Bone marrow (tissue), 2 donors: ENCODE data around the gene ABCA4.
"Not testable (repeated sequence)": the region's sequence is repeated elsewhere in the genome, so short reads cannot be mapped to it uniquely, and the experiment has no call there.

Source experiments
- DNase-seq, 2 donors: peaks; one replicate each; lab custom pipeline; 2025; lab: John Stamatoyannopoulos, UW

Gene ABCA4

DNA sequence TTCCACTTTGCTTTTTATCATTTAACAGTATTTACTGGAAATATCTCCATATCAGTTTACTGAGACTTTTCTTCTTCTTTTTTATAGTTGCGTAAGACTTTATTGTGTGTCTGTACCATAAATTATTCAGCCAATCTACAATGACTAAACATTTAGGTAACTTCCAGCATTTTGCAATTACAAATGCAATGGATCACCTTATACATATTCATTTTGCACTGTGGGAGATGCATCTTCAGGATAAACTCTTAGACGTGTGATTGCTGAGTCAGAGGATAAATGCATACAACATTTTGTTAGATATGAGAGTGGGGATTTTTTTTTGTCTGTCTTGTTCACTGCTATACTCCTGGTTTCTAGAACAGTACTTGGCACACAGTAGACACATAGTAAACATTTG is 116.0 kb downstream of the ABCA4 start:
- DNase-seq = no peak

GRCh38 chr1:94002046-94002787 is 118.7 kb downstream of the ABCA4 start:
- DNase-seq = no peak

DNA sequence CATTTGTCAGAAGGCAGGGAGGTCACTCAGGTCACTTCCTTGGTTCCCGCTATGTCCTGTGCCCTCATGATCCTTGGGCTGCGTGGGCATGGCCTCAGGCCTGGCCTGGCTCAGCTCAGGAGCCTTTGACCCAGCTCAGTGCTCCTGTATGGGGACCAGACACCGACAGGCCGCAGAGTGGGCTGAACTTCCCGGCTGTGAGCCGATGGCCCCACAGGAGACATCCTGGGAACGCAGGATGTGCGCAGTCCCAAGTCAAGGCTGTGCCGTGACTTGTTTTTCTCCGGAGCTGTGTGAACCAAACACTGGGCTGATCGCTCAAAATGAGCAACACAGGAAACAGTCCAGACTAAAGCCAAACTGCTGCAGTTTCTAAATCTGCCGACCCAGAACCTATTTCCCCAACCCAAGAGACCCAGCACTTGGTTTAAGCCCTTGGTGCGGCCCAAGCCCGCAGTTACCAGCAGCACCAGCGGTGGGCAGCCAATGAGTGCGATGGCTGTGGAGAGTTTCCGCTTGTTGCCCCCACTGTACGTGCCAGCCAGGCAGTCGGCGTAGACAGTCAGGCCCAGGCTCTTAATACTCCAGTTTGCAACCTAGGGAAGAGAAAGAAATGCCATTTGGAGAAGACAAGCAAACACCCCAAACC is 119.4 kb downstream of the ABCA4 start:
- no peak for DNase-seq

DNA sequence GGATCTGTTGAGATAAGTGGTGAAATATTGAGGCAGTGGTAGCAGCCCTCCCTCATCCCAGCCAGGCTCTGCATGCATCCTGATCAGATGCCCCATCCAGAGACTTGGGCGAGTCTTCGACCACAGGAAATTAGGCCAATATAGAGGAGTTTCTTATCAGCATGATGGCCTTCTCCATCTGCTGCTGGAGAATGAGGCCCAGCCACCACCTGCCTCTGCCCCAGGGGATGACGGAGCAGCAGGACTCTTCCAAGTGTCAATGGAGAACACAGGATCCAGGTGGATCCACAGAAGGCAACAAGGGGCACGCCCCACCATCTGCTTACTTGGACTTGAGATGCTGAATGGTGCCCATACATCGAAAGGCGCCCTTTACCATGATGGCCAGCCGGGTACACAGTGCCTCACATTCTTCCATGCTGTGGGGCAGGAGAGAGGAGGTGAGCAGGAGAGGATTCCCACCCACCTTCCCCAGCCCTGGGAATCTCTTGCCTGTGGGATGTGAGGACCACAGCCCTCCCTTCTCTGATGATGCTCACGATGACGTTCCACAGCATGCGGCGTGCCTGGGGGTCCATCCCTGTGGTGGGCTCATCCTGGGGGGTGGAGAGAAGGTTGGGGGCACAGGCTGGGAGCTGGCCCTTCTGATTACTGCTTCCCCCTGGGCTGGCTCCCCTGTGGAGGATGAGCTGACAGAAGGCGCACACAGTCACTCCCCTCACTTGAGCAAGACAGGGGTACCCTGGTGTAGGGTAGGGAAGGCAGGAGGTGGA is 120.3 kb downstream of the ABCA4 start:
- no peak for DNase-seq

DNA sequence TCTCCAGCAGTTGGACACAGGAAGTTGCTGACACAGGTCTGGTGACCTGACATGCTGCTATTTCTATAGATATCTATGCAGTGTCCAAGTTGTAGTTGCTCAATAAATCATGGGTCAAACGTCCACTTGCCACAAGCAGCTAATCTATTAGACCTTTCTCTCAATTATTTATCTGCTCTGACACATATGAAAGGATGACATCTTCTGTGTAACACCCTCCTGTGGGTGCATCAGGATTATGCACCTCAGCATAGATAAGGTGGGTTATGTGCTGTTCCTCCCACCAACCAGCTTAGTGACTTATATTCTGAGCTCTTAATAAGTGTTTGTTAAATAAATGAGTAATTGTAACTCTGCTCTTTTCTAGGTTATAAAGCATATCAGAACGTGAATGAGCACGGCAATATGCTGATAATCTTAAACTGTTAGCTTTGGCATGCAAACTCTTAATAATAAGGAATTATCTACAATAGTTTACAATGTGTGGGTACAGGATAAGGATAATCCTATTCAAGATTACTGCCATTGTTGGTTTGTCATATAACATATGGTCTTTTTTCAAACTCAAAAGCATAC is 121.0 kb downstream of the ABCA4 start:
- DNase-seq = no peak

GRCh38 chr1:93998532-93998931 is 122.4 kb downstream of the ABCA4 start:
- DNase-seq = not testable (repeated sequence)

DNA sequence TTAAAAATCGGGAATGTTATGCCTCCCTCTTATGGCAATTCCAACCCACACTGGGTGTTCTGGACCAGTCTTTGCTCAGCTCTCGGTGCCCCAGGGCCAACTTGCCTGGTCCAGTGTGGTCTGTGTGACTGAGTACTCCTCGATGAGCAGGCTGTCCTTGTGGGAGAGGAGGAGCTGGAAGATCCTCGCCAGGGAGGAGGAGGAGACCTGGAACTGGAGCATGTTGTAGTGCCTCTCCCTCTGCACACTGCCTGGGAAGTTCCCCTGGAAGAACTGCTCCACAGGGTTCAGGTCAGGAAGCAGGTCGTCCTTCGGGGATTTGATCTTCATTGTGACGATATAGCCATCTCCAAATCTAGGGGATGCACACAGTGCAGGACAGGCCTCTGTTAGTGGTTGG is 123.2 kb downstream of the ABCA4 start:
- DNase-seq = no peak

DNA sequence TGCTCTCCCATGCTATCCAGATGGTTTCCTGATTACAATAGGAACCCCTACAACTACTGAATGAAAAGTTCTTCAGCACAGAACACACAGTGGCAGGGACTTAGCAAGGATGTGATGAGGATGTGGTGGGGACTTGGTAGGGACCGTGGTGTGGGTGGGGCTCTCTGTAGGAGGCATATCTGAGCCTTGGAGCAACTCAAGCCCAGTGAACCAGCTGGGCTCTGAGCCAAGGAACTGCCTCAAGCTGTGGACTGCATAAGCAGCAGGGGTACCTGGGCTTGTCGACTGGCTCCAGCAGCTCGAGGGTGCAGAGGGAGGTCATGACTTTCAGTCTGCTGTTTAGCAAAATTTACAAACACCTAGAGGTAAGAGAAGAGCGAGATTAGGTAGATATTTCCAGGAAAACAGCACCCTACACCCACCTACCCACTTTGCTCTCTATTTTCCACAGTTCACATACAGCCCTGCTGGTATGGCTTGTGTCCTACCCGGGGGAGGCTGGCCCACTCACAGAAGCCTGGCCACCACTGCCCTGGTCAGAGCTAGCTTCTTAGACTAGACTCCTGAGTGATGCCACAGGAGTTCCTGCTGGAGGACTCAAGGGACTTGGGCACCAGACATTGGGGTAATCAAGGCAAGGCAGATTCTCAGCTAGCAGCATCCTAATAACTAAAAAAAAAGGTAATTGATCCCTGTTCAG is 125.0 kb downstream of the ABCA4 start:
- DNase-seq = no peak

DNA sequence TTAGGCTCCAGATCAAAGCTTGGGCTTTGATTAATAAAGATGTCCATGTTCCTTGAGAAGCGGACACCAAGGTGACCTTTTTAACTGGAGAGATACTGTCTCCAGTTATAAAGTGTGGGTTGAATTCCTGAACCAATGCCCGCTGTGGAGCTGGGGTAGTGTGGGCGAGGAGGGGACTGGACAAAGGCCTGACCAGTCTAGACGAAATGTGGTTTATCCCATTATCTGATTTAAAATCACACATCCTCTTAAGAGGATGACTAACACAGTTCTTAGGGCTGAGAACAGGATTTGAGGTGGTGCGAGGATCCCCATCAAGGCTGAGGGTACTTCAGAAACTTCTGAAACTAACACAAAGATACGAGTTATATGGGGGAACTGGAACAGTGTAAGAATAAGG is 127.2 kb downstream of the ABCA4 start:
- no peak for DNase-seq

DNA sequence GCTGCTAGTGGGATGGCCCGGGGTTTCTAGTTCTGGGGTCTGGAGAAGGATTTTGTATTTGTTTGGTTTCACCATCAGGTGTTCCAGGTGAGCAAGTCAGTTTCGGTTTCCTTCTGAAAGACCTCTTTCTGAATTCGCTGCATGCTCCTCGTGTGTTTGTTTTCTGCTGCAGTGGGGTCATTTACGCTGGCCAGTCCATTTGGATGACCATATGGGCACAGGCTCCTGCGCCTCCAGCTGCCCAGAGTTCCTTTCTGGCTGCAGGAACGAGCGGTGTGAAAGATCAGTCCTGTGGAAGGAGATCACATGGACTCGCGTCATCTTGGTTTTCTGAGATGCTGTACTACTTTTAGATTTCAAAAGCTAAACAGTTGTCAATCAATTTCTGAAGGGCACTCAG is 128.0 kb downstream of the ABCA4 start:
- DNase-seq = no peak

GRCh38 chr1:93992190-93992589 is 128.8 kb downstream of the ABCA4 start:
- no peak for DNase-seq

- no peak for DNase-seq
These were observed 129.7 kb downstream of the ABCA4 start for GRCh38 chr1:93991271-93991670.

DNA sequence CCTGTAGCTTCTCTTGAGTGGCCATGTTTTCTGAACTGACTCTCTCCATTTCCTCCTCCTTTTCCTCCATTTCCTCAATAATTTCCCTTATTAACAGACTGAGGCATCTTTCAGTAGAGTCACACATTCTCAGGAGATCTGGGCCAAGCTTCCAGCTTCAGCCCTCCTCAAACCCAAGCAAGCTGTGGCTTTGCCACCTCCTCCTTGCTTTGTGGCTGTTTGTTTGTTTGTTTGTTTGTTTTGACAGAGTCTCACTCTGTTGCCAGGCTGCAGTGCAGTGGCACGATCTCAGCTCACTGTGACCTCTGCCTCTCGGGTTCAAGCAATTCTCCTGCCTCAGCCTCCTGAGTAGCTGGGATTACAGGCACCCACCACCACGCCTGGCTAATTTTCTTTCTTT is 130.5 kb downstream of the ABCA4 start:
- DNase-seq = not testable (repeated sequence)

DNA sequence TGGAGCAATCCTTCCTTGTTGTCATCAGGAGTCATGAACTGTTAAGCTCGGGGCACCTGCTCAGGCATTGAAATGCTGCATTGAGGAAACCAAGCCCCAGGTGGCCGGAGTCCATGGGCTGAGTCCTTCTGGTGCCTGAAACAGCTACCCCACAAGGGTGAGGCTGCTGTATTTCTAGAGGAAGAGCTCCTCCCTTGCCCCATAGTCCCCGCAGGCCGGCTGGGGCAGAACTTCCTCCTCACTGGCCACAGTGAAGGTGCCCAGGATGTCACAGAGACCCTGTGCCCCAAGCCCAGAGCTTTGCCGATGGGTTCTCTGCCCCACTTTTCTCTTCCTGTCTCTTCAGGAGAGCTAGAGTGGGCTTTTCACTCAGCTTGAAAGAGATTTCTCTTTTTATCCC is 130.9 kb downstream of the ABCA4 start:
- no peak for DNase-seq

DNA sequence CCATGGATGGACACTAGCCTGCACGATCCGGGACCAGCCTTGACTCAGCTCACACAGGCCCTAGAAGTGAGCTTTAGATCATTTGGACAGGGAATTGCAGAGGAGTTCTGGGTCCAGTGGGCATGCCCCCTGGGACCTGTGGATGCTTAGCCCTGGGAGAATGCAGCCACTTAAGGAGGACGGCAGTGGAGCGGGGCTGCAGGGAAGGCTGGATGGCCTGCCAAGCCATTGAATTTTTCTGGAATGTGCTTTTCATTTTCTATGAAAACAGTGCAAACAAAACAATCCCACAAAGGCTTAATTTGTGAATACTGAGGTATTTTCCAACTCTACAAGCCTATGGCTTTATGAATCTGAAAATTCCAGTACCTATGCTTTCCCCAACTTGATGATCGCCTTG is 131.3 kb downstream of the ABCA4 start:
- DNase-seq = no peak

- DNase-seq = no peak
These were observed 132.2 kb downstream of the ABCA4 start for GRCh38 chr1:93988634-93989350.

GRCh38 chr1:93981274-93981667 is 139.7 kb downstream of the ABCA4 start:
- no peak for DNase-seq

GRCh38 chr1:93980320-93981273 is 140.4 kb downstream of the ABCA4 start:
- no peak for DNase-seq

DNA sequence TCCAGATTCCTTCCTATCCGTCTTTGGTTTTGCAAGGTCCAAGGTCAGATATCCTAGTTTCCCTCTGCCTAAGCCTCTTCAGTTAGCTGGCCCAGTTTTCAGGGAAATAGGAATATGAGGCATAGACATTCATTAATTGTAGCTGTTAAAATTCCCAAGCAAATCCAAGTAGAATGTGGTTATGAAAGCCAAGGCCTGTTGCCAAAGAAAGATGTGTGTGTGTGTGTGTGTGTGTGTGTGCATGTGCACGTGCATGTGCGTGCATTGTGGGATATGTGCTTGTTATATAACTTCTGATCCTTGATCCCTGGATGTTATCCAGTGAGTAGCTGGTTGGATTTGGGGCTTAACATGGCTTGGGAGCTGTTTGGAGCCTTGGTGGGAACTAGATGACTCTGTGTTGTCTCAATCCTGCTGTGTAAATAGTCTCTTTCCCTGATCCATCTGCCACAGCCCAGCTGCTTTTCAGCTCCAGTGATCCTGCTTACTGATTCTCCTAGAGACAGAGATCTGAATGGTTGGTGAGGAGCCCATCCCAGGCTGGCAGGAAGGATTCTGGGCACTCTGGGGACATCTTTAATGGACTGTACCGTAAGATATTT is 141.1 kb downstream of the ABCA4 start:
- no peak for DNase-seq
